GM19043 (cell line): ENCODE results near the gene ABCA3.
A peak's percentile ranks its signal among the peaks of the same experiment; 100 is the strongest.
"Not testable (repeated sequence)": the region's sequence is repeated elsewhere in the genome, so short reads cannot be mapped to it uniquely, and the experiment has no call there.

Experiments
- ATAC-seq: cut with Tn5 transposase; IDR thresholded peaks from one replicate; pipeline ENCODE4 v1.9.1; 2021; ENCODE audit warnings: low read depth; ENCODE audit not compliant: unreplicated experiment

The ABCA3 gene

DNA sequence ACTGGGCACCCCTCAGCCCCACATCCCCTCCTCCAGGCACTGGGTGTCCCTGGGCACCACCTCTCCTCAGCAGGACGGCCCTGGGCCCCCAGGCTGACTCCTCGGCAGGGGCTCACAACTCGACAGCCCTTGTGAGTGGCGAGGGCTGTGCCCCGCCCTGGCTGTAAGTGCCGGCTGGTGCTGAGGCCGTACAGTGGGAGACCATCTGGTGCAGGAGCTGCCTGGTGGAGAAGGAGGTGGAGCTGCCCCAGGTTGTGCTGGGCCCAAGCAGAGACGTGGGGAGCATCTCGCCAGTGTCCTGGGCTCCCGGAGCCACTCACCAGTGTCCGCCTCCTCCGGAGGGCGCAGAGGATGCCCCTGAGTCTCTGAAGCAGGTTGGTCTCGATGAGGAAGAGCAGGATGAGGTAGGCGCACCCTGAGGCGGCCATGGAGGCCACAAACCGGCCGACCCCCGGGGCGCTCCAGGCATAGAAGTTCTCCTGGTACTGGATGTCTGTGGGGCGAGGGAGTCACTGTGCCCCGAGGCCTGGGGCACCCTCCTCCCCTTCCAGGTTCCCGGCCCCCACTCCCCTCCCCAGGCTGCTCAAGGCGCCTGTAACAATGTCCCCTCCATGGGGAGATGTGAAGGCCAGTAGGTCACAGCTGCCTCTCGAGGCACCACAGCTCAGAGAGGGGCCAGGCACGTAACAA is 57.5 kb downstream of the ABCA3 start:
- no peak for ATAC-seq

DNA sequence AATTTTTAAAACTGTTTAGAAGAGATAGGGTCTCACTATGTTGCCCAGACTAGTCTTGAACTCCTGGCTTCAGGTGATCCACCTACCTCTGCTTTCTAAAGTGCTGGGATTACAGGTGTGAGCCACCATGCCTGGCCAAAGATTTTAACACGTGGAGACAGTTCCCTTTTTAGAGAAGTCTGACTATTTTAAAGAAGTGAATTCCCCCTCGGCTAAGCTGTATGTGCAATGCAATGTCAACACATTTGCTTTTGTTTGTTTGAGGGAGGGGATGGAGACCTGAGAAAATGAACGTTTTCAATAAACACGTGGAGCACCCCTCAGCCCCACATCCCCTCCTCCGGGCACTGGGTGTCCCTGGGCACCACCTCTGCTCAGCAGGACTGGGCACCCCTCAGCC is 58.3 kb downstream of the ABCA3 start:
- no peak for ATAC-seq

DNA sequence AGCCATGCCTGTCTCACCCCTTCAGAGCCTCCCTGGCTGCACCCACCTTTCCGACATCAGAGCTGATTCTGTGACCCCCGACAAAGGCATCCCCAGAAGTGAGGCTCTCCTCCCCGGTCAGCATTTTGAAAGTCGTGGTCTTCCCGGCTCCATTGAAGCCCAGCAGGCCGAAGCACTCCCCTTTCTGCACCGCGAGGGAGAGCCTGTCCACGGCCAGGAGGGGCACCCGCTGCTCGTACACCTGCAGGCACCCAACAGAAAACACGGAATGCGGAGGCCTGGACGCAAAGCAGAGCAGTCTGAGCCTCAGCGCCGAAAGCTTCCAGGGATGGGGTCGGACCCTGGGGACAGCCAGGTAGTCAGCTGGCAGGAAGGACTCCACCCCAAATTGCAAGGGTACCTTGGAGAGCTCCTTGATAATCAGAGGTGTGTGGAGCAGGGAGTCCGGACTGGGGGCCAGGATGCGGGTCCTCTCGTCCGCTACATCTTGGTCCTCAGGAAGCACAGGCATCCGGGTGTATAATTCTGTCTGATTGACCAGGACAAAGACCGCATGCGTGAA is 59.5 kb downstream of the ABCA3 start:
- no peak for ATAC-seq

DNA sequence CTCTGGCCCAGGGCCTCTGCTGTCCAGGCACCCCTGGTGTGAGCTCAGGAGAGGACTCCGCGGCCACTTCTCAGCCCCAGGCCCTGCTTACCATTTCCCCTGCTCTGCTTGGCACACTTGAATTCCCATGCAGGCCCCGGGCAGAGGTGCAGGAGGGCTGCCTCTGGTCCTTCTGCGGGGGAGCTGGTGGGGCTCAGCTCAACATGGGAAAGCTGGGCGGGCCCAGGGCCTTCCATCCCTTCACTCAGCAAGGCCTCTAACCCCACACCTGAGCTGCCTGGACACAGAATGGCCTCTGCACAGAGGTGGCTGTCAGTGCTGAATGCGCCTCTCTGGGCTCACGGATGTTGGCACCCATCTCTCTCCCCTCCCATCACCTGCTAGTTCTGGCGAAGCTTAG is 60.1 kb downstream of the ABCA3 start:
- ATAC-seq, result no peak

DNA sequence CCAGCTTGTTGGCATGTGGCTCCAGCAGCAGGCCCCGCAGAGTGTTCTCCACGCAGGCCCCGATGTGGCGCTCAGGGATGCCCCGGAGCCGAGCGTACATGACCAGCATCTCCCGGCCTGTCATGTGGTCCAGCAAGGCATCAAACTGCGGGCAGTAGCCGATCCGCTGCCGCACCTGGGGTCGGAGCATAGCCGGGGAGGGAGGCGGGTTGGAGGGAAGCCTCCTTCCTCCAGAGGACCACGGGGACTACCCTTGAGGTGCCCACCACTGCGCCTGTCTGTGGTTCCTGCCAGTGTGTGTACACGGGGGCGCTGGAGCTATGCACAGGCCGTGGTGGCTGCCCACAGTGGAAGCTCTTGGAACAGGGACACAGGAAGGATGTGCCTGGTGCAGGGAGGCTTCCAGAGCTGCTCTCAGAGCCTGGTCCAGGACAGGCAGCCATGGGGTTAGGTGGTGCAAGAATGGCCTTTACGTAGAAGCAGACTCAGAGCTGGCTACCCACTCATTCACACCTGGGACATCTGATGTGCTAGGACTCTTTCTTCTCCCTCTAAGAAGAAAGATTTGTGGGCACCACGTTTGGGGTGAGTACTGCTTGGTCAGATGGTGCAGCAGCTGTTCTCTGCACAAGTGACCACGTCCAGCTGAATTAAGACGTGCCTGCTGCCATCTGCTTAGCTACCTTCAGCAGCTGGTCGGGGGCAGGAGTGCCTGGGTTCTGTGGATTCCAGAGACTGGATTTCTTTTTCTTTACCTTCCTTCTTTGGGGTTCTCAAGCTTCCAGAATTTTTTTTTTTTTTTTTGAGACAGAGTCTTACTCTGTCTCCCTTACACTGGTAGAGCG is 61.4 kb downstream of the ABCA3 start:
- no peak for ATAC-seq

DNA sequence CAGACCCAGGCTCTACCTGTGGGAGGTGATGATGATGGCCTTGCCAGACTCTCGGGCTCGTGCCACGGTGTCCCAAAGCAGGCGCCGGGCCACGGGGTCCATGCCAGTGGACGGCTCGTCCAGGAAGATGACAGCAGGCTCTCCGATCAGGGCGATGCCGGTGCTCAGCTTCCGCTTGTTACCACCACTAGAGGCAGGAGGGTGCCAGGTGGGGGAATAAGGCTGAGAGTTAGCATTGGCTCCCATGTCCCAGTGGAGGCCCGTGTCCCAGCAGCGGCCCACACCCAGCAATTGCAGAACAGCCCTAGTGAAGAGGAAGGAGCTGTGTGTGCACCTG is 62.3 kb downstream of the ABCA3 start:
- no peak for ATAC-seq

DNA sequence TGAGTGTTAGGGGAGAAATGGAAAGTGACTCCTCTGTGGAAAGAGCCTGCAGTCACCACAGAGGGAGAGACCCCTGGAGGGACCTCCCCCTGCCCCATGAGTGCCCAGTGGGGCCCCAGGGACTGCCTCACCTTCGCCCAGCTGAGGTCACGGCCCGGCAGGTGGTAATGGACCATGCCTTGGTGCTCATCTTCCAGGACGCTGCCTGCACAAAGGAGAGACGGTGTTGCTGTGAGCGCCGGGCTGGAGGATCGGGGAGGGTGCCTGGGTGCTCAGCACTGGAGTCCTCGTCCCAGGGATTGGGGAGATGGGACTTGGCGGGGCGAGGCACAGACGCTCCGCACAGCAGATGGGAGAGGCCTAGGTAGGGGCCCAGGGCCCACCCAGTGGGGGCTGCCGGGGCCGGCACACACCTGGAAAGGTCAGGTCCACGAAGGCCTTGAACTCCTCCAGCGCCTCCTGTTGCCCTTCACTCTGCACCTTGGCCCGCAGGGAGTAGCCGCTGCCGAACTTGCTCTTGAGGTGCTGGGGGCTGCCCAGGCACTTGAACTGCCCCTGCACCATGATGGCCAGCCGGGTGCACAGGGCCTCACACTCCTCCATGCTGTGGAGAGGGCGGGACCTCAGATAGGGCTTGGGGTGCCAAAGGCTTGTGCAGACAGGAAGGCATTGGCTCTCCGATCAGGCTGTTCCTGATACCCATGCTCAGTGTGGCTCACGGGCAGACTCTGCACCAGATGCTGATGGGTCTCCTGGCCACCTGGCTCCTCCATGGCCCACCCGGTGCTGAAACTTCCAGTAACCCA is 62.9 kb downstream of the ABCA3 start:
- no peak for ATAC-seq

DNA sequence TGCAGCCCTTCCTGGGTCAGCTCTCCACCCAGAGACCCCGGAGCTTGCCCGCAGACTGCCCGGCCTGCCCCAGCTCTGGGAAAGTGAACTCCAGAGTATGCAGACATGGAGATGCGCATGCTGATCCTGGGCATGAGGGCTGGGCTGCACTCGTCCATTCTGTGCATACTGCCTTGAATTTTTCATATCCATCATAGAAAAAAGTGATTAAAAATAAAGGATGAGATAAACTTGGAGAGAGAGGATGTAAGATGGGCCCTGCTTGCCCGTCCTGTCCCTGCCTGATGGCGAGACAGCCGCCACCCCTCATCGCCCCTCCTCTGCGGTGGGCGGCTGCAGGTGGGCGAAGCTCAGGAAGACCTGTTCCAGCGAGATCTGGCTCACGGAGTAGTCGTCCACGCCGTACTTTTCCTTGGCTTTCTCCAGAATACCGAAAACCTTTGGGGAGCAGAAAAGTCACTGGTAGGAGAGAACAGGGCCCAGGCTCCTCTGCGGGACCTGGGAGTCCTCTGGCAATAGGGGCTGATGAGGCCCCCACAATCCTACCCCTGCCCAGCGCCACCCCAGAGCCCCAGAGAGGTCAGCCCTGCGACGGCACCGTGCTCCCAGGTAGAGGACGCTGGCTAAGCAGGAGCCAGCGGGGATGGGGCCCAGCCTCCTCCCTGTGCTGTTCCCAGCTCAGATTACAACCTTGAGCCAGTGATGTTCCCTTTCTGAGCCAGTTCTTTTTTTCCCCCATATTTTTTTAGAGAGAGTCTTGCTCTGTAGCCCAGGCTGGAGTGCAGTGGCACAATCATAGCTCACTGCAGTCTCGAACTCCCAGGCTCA is 63.9 kb downstream of the ABCA3 start:
- no peak for ATAC-seq

DNA sequence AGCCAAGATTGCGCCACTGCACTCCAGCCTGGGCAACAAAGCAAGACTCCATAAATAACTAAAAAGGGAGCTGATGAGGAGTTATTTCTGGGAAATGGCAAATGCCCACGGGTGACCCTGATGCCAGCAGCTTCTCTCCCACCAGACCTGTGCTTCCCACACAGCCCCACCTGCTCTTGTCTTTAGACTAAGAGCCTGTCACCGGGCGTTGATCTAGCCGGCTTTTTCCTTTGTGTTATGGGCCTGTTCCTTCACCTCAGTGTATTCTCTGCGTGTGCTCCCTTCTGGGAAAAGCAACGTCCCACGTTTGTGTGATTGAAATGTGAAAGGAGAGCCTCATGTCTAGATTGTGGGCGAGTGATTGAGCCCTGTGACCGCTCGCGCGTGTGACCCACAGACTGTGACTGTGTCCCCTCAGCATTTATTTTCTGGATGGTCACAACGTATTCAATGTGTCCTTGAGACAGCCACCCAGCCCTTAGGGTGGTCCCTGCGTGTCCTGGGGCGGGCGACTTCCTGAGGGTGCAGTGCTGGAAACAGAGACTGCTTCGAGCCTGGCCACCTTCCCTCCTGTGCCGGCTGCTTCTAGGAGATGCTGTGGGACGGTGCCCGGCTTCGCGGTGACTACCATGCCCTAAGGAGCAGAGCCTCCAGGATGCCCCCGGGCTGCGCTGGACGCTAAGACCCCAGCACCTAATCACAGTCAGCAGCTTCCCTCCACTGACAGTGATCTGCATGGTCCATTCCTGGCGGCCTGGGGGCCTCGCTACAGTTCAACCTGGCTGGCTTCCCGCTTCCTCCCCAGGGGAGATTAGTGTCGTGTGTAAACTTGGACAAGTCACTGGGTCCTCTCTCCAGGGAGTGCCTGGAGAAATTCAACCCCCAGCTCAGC is 64.8 kb downstream of the ABCA3 start:
- no peak for ATAC-seq

DNA sequence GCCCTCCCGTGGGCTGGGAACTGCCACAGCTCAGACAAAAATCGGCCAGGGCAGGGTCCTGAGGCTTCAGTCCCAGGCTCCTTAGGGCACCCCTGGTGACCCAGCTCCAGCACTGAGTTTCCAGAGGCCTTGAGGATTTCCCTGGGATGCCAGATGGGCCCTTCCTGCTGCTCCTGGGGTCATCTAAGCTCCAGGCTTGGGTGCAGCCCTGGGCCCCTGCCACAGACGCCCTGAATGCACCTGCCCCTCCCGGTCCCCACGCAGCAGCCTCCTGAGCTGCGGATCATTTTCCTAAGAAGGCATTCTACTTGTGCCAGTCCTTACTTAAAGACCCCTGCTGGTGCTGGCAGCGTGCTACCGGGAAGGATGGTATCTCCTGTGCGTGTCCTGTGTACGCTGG is 66.6 kb downstream of the ABCA3 start:
- ATAC-seq, result no peak

DNA sequence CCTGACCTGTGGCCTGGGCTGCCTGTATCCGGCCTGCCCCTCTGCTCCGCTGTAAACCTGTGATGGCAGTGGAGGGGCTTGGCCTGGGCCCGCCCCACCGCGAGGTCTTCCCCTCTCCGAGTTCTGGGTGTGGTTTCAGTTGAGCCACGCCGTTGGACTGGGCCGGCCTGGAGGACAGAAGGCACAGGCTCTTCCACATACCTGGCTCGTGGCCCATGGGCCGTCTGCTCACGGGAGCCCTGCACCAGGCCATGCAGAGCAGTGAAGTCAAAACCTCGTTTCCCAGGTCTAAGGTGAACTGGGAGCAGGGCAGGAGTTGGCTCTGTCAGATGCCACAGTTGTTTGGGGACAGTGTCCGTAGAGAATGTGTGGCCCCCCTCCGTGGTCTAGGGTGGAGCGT is 67.0 kb downstream of the ABCA3 start:
- ATAC-seq, result no peak

DNA sequence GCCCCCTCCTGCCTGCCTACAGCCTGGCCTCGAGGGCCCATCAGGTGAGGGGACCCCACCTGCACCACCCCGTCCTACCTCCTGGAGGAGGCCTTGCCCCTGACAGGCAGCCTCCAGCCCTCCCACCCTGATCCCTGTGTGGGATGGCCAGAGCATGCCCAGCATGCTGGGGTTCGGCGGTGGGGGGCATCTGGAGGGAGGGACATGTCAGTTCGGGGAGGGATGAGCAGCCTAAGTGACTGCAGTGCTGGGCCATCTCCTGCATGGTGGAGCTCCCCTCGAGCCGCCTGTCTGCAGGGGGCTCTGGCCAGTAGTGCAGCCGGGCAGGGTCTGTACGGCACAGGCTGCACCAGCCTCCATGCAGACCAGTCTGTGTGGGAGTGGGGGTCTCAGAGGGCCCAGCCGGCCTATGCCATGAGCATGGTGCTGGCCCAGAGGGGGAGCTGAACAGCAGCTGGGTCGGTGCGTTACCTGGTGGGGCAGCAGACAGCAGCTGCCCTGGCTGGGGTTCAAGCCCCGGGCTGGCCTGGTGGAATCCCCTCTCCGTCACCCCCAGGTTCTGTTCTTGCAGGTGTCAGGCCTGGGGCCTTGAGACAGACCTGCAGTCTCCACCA is 68.6 kb downstream of the ABCA3 start:
- no peak for ATAC-seq

DNA sequence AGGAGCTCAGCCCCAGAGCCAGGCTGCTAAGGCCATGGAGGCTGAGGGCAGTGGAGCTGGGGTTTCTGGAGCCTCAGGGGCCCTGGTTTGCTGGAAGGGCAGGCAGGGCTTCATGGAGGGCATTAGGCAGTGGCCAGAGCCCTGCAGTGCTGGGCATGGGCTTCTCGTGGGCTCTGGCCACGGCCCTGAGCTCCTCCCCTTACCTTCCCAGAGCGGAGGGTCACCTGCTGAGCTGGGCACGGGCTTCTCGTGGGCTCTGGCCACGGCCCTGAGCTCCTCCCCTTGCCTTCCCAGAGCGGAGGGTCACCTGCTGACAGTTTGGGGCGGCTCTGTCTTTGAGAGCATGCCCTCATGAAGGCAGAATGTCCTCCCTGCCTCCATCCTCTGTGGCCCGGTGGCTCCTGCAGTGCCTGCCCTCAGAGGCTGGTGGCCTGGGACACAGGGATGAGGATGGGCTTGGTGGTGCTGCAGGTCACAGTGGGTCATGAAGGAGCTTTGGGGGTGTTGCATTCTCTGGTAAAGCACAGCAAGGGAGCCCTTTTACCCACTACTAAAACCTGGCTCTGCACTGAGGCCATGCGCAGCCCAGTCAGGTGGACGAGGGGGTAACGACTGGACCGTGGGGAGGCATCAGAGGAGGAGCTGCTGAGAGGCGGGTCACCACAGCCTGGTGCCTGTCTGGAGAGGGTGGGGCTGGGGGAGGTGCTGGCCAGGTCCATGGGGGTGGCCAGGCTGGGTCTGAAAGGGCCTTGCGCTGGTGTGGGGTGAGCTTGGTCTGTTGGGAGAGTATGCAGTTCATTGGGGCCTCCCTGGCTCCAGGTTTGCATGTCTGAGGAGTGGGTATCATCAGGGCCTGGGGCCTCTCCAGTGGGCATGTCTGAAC is 69.7 kb downstream of the ABCA3 start:
- ATAC-seq, result no peak

DNA sequence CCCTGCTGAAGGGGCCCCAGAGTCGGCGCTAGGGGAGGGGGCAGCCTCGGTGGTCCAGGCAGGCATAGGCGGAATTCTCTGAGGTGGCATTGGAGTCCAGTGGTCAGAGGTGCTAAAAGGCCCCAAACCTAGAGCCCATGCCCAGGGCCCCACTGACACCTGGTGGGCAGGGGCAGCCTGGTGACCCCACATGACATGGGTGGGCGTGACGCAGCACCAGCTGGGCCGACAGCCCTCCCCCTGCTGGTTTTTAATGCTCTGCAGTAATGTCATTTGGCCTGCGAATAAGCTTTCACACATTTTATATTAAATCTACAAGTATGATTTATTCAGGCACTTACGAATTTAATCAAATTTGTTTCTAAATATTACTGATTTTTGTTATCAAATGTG is 70.5 kb downstream of the ABCA3 start:
- ATAC-seq, result no peak

DNA sequence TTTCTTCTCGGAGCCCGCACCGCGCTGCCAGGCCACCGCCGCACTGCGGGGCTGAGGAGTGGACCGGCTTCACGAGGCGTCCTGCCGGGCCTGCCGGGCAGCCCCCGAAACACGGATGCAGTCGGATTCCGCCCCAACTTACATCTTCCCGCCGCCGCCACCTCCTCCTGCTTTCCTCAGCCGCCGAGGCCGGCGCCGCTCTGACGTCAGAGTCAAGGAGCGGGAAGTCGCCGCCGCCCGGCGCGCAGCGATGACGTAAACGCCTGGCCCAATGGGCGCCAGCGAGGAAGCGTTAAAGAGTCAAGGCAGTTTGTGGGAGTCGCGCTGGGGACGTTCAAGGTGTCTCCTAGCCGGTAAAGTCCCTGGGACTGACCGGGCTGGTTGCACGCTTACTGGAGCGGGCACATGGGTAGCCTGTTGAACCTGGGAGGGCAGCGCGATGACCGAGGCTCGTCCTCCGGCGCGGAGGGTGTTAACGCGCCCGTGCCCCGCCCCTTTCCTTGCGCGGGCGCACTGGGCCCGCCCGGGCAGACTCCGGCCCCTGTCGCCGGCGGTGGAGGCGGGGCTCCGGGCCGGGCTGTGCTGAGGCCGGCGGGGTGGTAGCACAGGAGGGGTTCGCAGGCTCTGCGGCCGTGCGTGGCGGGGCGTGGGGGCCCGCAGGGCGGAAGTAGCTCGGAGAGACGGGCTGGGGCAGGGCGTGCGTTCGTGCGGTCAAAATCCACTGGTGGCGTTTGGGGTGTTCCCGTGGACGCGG is 72.4 kb downstream of the ABCA3 start, which contains the start of gene RNPS1:
RNPS1 (minus strand) TSS at position 214 of the 754 bp plus-strand sequence. CDS start 3,483 bp downstream, outside the sequence.
- ATAC-seq, result peak; percentile 75

DNA sequence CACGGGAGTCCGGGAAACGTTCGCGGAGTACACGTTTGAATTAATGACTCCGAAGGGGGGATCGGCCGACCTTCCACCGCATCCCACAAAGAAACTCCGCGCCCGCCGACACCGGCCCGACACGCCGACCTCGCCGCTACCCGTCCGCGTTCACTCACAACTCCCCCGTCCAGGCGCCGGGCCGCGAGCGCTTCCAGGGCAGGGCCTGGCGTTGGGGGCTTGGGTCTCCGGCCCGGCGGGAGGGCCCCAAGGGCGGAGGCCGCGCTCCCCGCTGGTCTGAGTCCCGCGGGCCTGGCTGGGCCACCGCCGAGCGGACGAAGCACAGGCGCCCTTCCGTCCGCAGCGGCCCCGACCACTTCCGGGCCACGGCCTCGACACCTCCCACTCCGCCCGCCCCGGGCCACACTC is 73.0 kb downstream of the ABCA3 start:
- ATAC-seq, result peak; percentile 47

DNA sequence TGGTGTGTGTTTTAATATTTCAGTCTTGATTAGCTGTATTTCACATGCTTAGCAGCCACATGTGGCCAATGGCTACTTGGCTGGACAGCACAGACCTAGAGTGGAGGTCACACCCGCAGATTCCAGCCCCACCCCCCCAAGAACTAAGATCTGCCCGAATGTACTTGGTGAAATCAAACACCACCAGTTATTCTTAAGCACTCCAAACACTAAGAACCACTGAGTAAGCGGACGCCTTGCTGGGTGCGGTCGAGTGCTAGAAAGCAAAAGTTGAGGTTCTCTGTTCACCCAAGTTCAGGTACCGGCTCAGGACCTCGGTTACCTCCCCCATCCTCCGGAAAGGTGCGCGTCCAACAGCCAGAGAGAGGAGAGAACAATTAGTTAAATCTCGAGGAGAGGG is 73.6 kb downstream of the ABCA3 start:
- not testable (repeated sequence) for ATAC-seq
